Thymus (tissue), 2 donors: ENCODE data around the gene C2orf76. TPM values are rescaled to one million over a fixed set of nuclear protein-coding genes. Genes with fewer than 3 reads are reported as not detected.

Experiments used
- polyA plus RNA-seq: library from polyadenylated mRNA; stranded (reverse); fragments of 200-250 nt; gene quantifications from one replicate; pipeline ENCODE4 v1.2.3, GENCODE V29; 2013
- total RNA-seq: library from RNA; stranded (reverse); fragments of 120-200 nt; gene quantifications from one replicate; pipeline ENCODE4 v1.2.4, GENCODE V29; 2013
- donor health status: healthy.

C2orf76 gene
- total and polyA plus RNA-seq, 2 donors = 14.7 to 25.6 TPM

Other genes starting within 250 kb of the C2orf76 start
- gene C1QL2, start 208.1 kb downstream of the C2orf76 start, total RNA-seq = 0.05 TPM
- 0.89 TPM for gene C1QL2, start 208.1 kb downstream of the C2orf76 start, polyA plus RNA-seq
- 0.90 TPM for gene STEAP3, start 143.0 kb downstream of the C2orf76 start, total RNA-seq
- 5.5 TPM for gene STEAP3, start 143.0 kb downstream of the C2orf76 start, polyA plus RNA-seq
- 108 TPM for gene DBI, start 143 bp upstream of the C2orf76 start, total RNA-seq
- 314 TPM for gene DBI, start 143 bp upstream of the C2orf76 start, polyA plus RNA-seq
- 0.52 TPM for gene TMEM37, start 65.0 kb upstream of the C2orf76 start, total RNA-seq
- 4.9 TPM for gene TMEM37, start 65.0 kb upstream of the C2orf76 start, polyA plus RNA-seq
- gene SCTR, start 157.6 kb upstream of the C2orf76 start, total RNA-seq = 0.24 TPM
- gene SCTR, start 157.6 kb upstream of the C2orf76 start, polyA plus RNA-seq = 1.5 TPM
- gene CFAP221, start 177.6 kb upstream of the C2orf76 start, total RNA-seq = 0.14 TPM
- 0.41 TPM for gene CFAP221, start 177.6 kb upstream of the C2orf76 start, polyA plus RNA-seq